Measurements from ENCODE around the gene ARID1B.

ARID1B gene

GRCh38 chr6:156794546-156795354 lies 17.6 kb downstream of the ARID1B start:
- no peak for DNase-seq

GRCh38 chr6:156795825-156796224 lies 18.6 kb downstream of the ARID1B start:
- DNase-seq = no peak

GRCh38 chr6:156796627-156797026 lies 19.4 kb downstream of the ARID1B start:
- no peak for DNase-seq

GRCh38 chr6:156797901-156798735 lies 20.9 kb downstream of the ARID1B start:
- DNase-seq = no peak

GRCh38 chr6:156801712-156802111 lies 24.5 kb downstream of the ARID1B start:
- no peak for DNase-seq

GRCh38 chr6:156803353-156803752 lies 26.2 kb downstream of the ARID1B start:
- no peak for DNase-seq

GRCh38 chr6:156804402-156804801 lies 27.2 kb downstream of the ARID1B start:
- DNase-seq = no peak

- DNase-seq = no peak
Measured at GRCh38 chr6:156806155-156806554, 29.0 kb downstream of the ARID1B start.

- DNase-seq = no peak
Measured at GRCh38 chr6:156807028-156807427, 29.9 kb downstream of the ARID1B start.

- no peak for DNase-seq
Measured at GRCh38 chr6:156807795-156808194, 30.6 kb downstream of the ARID1B start.

GRCh38 chr6:156808287-156808686 lies 31.1 kb downstream of the ARID1B start:
- no peak for DNase-seq

GRCh38 chr6:156809034-156809433 lies 31.9 kb downstream of the ARID1B start:
- DNase-seq = no peak

GRCh38 chr6:156809446-156810178 lies 32.4 kb downstream of the ARID1B start:
- no peak for DNase-seq

- DNase-seq = no peak
Measured at GRCh38 chr6:156814036-156814581, 36.9 kb downstream of the ARID1B start.

- DNase-seq = no peak
Measured at GRCh38 chr6:156816505-156816904, 39.3 kb downstream of the ARID1B start.

GRCh38 chr6:156820089-156820798 lies 43.1 kb downstream of the ARID1B start:
- no peak for DNase-seq

- no peak for DNase-seq
Measured at GRCh38 chr6:156821707-156822106, 44.5 kb downstream of the ARID1B start.

- no peak for DNase-seq
Measured at GRCh38 chr6:156822747-156823206, 45.6 kb downstream of the ARID1B start.

GRCh38 chr6:156824142-156824541 lies 47.0 kb downstream of the ARID1B start:
- no peak for DNase-seq

- DNase-seq = no peak
Measured at GRCh38 chr6:156825475-156825874, 48.3 kb downstream of the ARID1B start.

- no peak for DNase-seq
Measured at GRCh38 chr6:156826290-156826955, 49.2 kb downstream of the ARID1B start.

- DNase-seq = no peak
Measured at GRCh38 chr6:156827382-156827781, 50.2 kb downstream of the ARID1B start.
